Dedifferentiated amniotic fluid mesenchymal stem cell (primary cell): ENCODE measurements around the gene PQBP1.

Experiments
- DNase-seq: peaks from one replicate; pipeline ENCODE4 v3.0.0-alpha.2; 2016; ENCODE audit errors: extremely low spot score

Gene PQBP1

DNA sequence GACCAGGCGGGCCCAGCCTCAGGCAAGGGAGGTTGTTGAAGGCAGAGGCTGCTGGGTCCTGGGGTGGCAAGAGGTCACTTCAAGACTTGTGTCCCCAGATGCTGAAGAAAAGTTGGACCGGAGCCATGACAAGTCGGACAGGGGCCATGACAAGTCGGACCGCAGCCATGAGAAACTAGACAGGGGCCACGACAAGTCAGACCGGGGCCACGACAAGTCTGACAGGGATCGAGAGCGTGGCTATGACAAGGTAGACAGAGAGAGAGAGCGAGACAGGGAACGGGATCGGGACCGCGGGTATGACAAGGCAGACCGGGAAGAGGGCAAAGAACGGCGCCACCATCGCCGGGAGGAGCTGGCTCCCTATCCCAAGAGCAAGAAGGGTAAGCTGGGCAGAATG lies 4.4 kb downstream of the PQBP1 start:
- no peak for DNase-seq

DNA sequence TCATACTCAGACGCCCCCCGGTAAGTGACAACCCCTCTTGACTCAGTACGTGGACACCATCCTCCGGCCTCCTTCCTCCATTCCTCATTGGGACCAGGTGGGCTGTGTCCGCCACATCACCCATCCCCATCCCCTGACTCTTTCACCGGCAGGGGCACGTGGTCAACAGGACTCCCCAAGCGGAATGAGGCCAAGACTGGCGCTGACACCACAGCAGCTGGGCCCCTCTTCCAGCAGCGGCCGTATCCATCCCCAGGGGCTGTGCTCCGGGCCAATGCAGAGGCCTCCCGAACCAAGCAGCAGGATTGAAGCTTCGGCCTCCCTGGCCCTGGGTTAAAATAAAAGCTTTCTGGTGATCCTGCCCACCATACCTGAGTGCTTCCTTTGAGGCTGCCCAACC lies 5.0 kb downstream of the PQBP1 start:
- no peak for DNase-seq

DNA sequence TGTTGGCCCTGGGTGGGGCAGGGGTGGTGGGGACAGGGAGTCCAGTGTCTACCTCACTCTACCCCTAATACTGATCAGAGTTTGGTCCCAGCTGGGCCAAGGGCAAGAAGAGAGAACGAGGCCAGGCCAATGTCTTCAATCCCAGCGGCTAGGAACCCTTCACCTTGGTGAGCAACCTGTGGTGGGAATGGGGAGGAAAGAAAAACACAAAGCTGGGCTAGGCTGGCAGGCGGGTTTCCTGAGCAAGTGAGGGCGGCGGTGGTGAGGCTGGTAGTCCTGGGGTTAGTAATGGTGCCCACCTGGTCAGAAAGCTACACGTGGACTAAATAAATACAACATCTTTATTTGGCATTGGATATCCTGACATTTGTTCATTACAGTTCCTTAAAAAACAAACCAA lies 5.6 kb downstream of the PQBP1 start:
- DNase-seq, result no peak

DNA sequence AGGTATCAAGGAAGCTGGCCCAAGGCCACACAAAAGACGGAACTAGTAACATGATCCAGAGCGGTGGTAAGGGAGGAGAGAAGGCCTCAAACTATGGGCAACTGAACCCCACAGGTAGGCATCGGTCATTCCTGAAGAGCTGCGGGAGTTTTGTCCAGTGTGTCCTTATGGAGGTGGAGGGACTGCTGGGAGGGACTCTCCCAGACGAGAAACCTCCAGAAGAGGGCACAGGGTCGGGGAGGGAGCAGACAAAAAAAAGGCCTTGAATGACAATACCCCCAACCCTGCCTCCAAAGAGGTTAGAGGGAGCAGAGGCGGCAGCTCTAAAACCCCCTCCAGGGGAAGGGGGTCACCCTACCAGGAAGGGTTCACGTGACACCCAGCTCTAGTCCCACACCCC lies 6.5 kb downstream of the PQBP1 start:
- no peak for DNase-seq

DNA sequence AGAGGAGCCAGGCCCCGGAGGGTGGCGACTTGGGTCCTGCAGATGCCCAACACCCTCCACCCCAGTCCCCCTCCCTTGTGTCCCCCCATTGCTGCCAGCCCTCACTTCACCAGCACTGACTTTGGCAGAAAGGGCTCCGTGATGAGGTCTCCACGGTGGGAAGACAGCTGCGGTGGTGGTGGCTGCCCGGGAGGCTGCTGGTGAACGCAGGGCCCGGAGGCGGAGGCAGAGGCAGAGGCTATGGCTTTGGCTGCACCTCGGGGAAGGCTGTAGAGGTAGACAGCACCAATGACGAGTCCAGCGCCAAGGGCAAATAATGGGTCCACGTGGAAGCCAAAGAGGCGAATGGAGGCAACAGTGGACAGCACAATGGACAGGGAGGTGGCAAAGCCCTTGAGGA lies 6.9 kb downstream of the PQBP1 start:
- DNase-seq, result no peak

DNA sequence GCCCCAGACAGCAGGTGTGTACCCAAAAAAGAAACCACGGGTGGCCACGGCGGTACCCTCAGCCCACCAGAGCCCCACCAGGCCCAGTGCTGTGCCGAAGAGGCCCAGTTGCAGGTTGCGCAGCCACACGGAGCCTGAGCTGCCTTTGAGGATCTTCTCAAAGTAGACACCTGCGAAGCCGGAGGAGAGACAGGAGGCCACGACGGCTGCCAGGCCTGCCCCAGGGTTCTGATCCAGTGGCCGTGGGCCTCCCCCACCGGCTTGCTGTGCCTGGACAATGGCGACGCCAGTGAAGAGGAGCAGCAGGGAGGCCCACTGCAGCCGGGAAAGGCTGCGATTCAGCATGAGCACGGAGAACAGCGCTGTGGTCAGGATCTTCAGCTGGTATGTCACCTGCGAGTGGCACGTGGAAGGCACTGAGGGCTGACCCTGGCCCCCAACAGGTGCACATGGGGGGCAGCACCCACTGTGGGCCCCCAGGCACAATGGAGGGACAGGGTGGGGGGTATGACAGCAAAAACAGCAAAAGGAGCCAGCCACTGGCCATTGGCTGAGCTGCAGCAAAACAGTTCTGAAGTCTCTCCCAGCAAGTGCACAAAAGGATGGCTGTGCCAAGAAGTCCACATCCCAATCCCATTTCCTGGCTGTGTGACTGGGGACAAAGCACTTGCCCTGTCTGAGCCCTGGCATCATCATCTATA lies 7.5 kb downstream of the PQBP1 start:
- DNase-seq, result no peak

DNA sequence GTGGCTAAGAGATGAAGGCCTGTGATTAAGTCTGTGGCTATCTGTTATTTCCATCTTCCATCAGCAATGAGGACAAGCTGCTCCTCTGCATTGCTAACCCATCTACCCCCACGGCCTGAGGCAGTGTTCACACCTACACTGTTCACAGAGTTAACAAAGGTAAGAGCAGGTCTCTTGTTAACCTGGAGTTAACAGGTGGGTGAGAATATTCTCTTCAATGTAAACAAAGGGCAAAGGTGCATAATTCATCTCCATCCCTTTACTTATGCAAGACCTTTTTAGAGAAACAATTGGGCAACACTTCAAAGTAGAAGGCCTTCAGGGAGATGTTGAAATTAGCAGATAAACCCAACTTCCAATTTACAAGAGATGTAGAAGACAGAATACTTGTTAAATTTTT lies 10.9 kb downstream of the PQBP1 start:
- no peak for DNase-seq

DNA sequence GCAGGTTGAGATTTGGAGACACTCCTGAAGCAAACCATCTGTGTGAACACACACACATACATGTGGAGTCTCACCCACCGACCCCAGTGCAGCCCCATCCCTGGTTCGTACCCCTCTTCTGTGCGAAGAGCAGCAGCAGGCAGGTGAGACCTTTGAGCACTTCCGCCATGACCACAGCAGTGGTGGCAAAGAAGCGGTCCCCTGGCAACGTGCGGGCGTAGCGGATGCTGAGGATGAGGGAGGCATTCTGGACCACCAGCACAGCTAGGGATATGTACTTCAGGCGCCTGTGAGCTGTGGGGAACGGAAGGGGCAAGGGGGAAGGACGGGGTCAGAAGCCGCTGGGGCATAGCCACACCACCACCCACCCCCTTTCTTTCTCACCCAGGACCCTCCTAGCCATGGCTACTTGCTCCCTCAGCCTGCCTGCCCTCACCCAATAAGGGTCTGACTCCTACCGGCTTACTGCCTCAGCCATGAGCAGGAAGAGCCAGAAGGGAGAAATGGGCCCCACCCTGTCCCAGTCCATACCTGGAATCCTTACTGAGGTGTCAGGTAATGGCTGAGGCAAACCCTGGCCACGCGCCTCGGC lies 12.1 kb downstream of the PQBP1 start:
- DNase-seq, result no peak

DNA sequence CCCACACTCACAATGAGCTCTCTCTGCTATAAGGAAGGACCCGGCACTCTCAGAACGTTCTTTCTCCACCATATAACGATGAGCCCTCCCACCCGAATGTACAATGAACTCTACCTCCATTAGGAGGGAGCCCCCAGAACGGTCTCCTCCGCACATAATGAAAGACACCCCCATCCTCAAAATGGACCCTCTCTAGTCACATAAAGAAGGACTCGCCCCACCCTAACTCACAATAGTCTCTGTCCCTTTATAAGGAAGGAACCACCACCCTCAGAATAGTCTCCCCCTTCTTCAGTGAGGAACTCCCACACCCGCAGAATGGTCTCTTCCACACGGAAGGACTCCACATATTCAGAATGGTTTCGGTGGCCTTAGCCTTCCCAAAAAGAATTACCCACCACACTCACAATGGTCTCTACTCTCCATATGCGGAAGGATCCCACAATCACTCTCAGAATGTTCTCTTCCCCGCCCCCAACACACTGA lies 13.2 kb downstream of the PQBP1 start:
- no peak for DNase-seq

DNA sequence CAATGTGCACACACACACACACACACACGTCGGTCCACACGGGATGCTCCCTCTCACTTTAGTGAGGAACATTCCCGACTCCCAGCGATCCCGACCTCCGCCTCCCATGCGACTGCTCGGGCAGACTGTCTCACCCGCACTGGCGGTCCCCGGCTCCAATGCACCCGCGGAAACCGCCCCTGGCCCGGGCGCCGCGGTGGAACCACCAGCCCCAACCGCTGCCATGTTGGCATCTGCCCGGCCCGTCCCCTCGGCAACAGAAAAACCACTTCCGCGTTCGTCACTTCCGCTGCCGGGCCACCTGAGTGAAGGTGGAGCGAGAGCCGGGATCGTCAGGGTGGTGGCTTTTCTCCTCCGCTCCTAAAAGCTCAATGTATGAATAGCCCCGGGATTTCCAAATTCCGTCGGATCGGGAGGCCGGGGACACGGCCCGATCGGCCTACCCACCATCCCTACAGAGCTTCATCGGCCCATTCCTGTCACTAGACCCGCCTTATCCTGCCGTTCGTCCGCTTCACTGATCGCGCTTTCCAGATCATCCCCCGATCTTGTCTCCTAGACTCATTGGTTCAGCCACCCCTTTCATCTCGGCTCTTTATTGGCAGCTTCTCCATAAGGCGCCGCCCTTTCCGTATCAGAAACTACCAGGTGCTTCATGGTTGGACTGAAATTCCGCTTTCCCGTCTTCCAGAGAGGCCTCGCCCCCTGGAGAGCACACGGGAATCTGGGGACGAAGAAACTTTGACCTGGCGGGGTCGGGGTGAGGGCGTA lies 13.9 kb downstream of the PQBP1 start, which contains the start of gene SLC35A2:
Gene SLC35A2, minus strand, starts transcription at position 235 of the 771 bp plus-strand sequence. Its CDS starts 10 bp downstream, at position 225.
- DNase-seq, result peak; percentile 42

DNA sequence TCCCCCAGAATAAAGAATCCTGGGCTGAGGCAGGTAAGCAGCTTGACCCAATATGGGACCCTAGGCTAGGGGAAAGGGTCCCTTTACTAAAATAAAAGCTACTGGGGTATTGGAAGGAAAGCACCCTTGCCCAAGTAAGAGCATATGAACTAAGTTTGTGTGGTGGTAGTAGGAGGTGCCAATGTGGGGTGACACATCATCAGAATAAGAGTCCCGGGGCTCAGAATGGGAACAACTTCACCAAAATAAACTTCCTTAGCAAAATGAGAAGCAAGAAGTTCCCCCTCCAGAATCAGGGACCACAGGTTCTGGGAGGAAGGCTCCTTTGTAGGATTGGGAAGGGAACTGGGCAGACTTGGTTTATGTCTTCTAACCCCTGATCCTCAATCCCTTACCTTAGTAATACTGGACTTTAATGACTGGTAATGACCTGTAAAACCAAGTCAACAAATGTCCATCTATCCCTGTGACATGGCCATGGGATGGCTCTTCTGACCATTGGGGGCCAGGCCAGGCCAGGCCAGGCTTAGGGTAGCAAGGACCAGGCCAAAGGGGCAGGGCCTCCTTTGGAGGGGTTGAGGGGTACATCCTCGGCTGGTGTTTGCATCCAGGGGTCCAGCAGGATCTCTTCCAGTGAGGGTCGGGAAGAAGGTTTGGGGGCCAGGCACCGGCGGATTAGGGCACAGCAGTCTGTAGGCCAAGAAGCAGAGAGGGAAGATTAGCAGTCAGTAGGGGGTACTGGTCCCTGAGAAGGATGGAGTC lies 16.1 kb downstream of the PQBP1 start:
- no peak for DNase-seq

DNA sequence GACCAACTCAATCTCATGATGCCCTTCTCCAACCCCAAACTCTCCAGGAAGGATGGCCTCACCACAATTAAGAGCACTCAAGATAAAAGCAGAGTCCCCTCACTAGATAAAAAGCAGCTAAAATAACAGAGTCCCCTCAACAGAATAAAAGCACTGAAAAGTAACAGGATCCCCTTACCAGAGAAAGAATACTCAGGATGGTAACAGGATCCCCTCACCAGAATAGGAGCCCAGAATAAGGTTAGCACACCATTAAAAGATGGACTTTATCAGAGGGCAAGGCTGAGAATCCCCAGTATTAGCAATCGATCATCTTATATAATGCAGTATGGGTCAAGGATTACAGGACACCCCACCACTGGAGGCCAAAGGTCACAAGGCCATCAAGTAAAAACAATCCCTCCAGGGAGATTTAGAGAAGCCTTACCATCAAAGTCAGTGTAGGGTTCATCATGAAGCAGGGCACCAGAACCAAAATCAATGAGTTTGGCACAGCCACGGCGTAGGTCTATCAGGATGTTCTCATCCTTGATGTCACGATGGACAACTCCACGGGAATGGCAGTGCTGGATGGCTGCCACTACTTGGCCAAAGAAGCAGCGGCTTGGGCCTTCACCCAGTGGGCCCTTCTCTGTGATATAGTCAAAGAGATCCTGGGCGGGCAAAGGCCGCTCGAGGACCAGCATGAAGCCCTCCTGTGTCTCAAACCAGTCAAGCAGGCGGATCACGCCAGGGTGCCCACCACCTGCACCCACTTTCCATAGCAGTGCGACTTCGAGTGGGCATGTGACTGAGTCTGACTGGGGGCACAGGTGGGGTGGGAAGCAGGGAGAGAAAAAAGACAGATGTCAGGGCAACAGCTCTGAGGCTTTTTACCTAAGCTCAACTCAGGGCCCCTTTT lies 17.1 kb downstream of the PQBP1 start:
- DNase-seq, result no peak

DNA sequence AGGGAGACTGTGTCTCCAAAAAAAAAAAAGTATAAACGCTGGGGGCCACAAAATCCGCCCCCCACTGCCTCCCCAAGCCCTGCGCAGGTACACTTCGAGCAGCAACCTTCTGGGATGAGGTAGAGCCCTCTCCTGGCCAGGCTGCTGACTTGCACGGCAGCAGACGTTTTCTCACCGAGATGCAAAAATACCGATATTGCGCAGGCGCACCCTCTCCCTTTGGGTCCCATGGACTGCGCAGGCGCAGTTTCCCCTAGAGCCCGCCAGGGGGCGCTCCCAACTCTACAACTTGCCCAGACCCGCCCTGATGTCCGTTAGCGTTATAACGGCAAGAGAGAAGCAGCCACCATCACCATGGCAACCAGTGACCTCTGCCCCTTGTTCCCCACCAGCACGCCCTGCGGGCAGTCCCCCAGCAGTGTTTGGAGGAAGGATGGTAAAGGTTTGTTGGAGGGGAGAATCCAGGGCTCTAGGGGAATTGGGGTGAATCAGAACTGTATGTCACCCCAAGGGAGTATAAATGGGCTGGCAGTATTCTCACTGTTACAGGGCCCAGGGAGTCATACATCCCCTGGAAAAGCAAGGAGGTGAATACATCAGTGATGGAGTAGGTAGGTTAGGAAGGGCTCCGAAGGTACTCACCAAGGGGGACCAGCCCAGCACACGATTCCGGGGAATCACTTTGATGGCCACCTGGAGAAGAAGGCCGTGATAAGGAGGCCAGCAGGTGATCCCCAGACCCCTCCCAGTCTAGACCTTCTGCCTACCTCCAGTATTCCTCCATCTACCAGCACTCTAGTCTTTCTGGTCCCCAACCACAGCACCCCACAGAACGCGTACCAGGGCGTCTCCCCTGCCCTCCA lies 19.6 kb downstream of the PQBP1 start:
- peak; percentile 83 for DNase-seq

DNA sequence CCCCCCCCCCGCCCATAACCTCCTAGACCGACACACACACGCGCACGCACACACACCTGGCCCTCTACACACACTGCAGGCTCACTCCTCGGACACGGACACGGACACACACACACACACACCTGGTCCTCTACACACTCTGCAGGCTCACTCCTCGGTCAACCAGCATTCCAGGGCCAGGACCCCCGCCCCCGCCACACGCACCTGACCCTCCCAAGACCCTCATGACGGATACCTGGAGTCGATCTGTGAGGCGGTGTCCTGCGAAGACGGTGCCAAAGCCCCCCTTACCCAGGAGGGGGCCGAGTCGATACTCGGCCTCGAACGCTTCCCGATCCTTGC lies 20.5 kb downstream of the PQBP1 start:
- DNase-seq, result no peak

DNA sequence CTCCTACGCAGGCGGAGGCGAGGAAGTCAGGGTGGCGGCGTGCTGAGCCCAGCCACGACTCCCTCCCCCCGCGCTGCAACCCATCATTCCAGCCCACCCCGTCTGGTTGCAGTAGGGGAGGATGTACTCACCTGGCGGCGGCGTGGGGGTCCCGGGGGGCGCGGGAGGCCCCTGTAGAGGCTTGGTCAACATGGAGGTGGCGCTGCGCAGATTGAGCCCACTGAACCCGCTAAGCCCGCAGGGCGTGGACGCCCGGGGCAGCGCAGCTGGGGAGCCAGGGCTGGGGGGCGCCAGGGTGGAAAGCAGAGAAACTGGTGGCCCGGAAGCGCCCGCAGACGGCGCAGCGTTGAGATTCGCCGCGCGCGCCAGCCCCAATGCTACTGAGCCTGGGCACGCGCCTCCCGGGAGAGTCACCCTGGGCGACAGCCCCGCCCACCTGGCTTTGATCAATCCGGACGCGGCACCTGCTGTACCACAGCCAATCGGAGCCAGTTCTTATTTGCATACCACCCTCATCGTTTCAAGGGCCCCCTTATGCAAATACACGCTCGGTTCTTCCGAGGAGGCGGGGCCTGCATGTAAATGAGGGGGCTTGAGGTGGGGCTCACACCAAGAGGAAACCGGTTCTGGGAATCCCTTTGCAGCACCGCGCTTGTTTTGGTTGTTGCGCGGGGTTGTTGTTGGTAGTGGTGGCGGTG lies 21.1 kb downstream of the PQBP1 start, which contains the start of gene PIM2:
Gene PIM2, minus strand, starts transcription at position 382 of the 698 bp plus-strand sequence. Its CDS starts 190 bp downstream, at position 192.
- DNase-seq, result no peak

DNA sequence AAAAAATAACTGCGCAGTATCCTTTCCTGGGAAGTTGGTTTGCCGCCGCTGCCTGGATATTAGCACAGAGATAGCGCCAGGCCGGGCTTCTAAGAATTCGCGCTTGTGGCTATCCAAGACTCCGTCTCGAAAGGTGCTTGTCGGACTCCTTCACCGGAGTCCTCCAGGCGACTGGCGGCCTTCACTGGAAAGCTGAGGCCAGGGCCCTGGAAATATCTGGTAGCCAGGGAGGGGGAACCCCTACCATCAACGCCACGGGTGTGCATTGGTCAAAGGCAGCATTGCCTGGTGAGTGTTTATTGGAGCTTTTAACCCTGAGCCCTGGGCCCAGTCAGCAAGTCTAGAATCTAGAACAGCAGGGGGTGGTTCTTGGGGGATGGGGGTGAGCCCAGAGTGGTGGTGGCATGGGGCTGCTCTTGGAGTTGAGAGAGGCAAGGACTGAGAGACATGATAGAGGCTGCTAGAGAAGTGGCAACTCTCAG lies 21.7 kb downstream of the PQBP1 start:
- no peak for DNase-seq

DNA sequence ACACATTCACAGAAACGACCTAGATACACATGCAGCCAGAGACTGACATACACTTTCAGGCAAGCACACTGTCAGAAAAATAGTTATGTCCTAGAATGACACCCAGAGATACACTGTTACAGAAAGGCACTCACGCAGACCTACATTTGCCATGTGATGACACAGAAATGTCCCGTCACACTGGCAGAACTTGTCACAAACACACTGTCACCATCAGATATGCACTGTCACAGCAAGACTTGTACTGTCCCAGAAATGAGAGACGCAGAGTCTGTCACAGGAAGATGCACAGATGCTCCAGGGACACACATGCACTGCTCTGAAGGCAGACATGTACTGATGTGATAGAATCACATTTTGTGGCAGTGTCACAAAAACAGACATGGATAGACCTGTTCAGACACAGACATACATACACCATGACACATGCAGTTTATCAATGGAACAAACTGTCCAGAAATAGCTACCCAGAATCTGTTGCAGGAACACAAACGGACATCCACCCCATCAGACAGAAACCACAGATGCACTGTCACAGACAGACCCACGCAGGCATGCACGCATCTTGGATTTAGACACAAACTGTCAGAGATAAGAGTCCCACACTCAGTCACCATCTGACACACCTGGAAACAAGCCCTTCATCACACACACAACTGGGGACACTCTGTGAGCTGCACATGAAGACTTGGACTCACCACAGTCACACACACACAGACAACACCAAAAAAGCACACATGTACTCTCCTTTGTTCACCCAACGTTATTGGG lies 22.4 kb downstream of the PQBP1 start:
- no peak for DNase-seq

DNA sequence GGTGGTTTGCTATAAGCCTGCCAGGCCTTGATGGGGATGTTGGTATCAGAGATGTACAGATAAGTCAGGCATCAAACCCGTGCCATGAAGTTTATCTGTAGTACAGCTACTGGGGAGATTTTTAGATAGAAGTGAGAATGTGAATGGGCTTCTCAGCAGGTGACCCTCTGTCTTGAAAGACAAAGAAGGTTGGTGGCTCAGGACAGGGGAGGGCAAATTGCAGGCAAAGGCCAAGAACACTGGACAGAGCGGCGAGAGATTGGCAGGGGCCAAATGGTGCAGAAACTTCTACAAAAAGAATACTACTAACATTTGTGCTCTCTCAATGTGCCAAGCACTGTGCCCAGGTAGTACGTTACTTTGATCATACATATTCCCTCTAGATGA lies 23.0 kb downstream of the PQBP1 start:
- DNase-seq, result no peak
